ENCODE measurements around the gene ITGB2.

The ITGB2 gene

DNA sequence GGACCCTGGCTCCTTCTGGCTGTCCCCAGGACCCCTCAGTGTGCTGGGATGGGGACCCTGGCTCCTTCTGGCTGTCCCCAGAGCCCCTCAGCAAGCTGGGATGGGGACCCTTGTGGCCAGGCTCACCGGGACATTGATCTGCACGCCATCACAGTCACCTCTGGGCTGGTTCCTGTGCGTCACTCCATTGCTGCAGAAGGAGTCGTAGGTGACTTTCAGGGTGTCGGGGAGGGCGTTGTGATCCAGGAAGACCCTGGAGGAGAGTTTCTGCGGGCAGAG lies 27.5 kb downstream of the ITGB2 start:
- Mint-ChIP-seq H3K9me3 (no peaks in the 10 kb centered on the region), H3K27ac (peak overlapping the region; percentile 49), H3K4me1 (peaks cover 31% of the 10 kb centered on the region), H3K36me3 (peaks cover 13% of the 10 kb centered on the region), H3K4me3 (no peak overlapping the region), H3K27me3 (no peaks in the 10 kb centered on the region)
- no peak for ATAC-seq

DNA sequence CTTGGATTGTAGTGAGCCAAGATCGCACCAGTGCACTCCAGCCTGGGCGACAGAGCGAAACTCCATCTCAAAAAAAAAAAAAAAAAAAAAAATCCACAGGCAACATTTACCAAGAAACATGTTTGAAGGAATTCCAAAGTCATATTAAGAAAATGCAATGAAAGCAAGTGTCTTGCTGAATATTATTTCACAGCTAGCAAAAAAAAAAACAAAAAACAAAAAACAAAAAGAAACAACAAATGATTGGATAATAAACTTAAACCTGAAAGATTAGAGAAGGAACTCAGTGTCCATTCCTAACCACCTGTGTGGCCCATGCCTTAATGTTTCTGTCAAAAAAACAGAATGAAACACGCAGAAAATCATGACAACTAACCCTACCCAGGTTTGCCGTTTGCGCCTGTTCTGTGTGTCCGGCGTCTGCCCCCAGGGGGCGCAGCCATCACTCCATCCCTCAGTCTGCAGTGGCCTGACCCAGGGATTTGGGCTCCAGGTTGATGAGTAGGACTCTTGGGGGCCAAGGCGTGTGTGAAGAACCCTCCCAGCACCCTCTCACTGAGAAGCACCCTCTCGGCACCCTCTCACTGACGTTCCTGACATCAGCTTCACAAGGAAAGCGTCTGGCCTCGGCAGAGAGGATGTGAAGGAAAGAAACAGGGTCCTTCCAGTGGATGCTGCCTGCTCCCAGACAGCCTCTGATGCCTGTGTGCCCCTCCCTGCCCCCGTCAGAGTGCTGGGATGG lies 28.0 kb downstream of the ITGB2 start:
- peak; percentile 79 for ATAC-seq
- H3K9me3 Mint-ChIP-seq: no peaks in the 10 kb centered on the region
- peaks cover 26% of the 10 kb centered on the region for H3K4me1 Mint-ChIP-seq
- H3K4me3 Mint-ChIP-seq: no peak overlapping the region
- no peaks in the 10 kb centered on the region for H3K27me3 Mint-ChIP-seq
- peaks cover 13% of the 10 kb centered on the region for H3K36me3 Mint-ChIP-seq
- H3K27ac Mint-ChIP-seq: no peak overlapping the region

DNA sequence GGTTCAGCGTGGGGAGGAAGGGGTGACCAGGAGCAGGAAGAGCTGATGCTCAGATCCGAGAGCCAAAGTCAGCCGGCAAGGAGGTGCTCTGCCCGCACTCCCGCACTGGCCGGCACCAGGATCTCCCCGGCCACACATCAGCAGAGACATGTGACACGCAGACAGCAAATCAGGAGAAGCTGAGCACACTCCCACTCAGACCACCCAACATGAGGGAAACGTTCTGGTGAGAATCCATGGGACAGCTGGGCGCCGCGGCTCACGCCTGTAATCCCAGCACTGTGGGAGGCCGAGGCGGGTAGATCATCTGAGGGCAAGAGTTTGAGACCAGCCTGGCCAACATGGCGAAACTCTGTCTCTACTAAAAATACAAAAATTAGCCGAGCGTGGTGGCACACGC lies 28.6 kb downstream of the ITGB2 start:
- Mint-ChIP-seq H3K27me3 (no peaks in the 10 kb centered on the region), H3K9me3 (no peaks in the 10 kb centered on the region), H3K4me3 (no peak overlapping the region), H3K4me1 (peaks cover 26% of the 10 kb centered on the region), H3K27ac (no peak overlapping the region), H3K36me3 (peaks cover 15% of the 10 kb centered on the region)
- ATAC-seq: no peak

DNA sequence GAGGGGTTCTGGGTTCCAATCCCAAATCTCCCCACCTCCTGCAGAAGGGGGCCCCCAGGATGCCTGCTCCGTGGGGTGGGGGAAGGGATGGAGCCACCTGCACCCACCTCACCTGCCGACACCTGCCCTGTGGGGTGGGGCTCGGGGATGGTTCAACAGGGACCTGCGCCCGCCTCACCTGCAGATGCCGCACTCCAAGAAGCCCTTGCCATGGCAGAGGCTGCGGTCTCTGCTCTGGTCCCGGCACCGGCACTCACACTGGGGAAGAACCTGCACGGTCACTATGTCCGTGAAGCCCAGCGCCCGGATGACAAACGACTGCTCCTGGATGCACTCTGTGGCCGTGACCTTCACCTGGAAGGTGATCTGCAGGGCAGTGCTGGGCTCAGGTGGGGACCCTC lies 29.1 kb downstream of the ITGB2 start:
- Mint-ChIP-seq H3K4me3 (no peak overlapping the region), H3K27me3 (no peaks in the 10 kb centered on the region), H3K4me1 (peaks cover 26% of the 10 kb centered on the region), H3K36me3 (peaks cover 16% of the 10 kb centered on the region), H3K9me3 (no peaks in the 10 kb centered on the region), H3K27ac (no peak overlapping the region)
- ATAC-seq: no peak

DNA sequence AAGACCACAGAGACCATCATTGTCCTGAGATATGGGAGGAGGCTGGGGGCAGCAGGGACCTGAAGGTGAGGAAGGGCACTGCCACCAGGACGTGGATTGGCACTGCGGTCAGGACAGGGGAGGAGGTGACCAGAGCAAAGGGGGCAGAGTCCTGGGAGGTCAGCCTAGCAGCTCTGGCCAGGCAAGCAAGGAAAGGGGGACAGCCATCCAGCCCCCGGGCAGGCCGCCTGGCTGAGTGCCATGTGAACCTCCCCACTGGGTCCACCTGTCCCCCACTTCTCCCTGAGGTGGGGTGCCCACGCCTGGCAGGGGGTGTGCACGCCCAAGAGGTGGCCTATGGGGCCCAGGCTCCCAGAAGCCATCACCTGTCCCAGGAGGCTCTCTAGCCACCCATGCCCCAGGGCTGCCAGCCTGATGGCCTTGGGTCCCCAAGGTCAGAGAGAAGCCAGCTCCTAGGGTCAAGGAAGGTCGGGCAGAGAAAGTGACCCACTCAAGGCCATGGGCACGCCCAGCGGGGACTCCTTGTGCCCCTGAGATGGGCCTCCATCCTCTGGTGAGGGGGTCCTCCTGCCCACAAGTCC lies 29.6 kb downstream of the ITGB2 start:
- Mint-ChIP-seq H3K4me3 (no peak overlapping the region), H3K36me3 (peaks cover 22% of the 10 kb centered on the region), H3K27ac (no peak overlapping the region), H3K27me3 (no peaks in the 10 kb centered on the region), H3K4me1 (peaks cover 26% of the 10 kb centered on the region), H3K9me3 (no peaks in the 10 kb centered on the region)
- no peak for ATAC-seq

DNA sequence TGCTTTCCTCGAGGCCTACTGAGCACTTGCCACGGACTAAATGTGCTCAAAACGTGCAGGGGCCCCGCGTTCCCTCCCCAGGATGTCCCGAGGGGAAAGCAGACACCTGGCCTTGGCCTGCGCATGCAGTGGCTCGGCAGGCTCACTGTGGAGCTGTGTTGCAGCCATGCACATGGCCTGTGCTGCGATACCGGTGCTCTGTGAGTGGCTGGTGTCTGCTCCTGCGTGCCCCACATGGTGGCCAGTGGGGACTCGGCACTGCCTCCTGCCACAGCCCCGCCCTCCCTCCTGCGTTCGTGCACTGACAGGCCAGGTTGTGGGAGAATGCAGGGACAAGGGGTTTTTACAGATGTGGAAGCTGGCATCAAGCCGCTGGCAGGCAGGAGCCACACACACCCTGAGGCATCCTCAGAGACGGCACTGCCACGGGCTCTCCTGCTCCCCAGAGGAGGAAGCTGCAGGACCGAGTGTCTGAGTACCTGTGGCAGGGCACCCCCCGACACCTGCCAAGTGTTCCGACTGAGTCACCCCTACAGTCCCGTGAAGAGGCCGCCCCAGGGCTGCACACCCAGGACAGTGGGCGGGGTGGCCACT lies 30.3 kb downstream of the ITGB2 start:
- no peak for ATAC-seq
- Mint-ChIP-seq H3K4me3 (no peak overlapping the region), H3K9me3 (no peaks in the 10 kb centered on the region), H3K27ac (no peak overlapping the region), H3K27me3 (no peaks in the 10 kb centered on the region), H3K4me1 (peaks cover 26% of the 10 kb centered on the region), H3K36me3 (peaks cover 28% of the 10 kb centered on the region)

DNA sequence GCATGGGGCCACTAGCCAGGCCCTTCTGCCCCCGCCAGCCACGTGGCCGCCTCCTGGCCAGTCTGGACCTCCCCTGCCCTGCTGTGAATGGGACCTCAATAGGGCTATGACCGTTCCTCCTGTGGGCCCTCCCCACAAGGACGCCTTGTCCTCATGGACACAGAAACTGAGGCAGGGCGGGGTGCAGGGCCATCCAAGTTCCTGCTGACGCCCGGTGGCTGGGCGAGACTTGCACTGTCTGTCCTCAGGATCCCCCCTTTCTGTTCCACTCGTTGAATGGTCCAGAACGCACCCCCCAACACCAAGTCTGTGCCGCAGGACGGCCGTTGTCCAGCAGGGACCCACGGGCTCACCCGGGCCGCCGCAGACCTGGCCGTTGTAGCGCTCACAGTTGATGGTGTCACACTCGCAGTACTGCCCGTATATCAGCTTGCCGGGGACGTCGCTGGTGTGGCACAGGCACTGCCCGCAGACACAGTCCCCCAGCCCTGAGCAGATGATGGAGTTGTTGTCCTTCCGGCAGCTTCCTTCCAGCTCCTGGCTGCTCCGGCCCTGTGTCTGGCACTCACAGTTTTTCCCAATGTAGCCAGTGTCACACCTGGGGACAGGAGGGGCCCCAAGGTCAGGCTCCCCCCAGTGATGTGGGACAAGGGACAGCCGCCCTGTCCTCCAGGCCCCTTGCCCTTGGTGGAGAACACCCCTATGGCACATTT lies 30.9 kb downstream of the ITGB2 start:
- Mint-ChIP-seq H3K4me3 (no peak overlapping the region), H3K36me3 (peaks cover 29% of the 10 kb centered on the region), H3K27ac (no peak overlapping the region), H3K9me3 (no peaks in the 10 kb centered on the region), H3K27me3 (no peaks in the 10 kb centered on the region), H3K4me1 (peaks cover 22% of the 10 kb centered on the region)
- no peak for ATAC-seq

DNA sequence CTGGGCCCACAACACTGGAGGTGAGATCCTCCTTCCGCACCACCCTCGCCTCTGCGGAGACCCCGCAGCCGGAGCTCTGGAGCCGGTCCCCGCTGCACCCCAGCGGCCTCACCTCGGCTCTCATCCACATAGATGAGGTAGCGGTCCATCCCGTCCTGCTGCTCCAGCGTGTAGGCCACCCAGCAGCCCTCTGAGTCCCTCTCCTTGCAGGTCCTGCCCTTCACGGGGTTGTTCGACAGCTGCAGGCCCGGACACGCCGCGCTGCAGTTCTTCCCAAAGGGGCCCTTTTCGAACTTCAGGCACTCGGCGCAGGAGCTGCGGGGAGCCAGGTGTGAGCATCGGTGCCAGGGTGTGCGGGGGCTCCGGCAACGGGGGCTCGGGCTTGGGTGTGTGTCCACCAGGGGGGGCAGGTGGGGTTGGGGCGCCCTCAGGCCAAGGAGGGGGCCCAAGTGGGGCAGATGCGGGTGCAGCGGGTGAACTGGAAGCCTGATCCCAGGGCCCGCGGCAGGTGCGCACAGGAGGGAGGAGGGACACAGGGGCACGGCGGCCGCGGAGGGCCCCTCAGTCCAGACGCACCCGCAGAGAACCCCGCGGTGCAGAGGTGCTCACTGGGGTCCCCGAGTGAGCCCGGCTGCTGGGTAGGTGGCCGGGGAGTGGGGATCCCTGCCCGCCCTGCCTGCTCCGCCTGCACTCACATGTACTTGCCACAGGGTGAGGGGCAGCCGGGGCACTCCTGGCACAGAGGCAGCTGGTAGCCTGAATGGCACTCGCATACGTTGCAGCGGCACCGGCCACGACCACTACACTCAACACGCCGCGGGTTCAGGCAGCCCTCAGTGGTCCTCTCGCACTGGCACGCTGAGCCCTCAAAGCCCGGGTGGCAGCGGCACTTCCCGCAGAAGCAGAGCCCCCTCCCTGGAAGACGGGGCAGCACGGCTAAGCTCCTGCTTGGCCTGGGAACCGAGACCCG lies 31.8 kb downstream of the ITGB2 start:
- H3K27me3 Mint-ChIP-seq: no peaks in the 10 kb centered on the region
- H3K36me3 Mint-ChIP-seq: peaks cover 35% of the 10 kb centered on the region
- no peaks in the 10 kb centered on the region for H3K9me3 Mint-ChIP-seq
- H3K4me3 Mint-ChIP-seq: no peak overlapping the region
- ATAC-seq: no peak
- H3K4me1 Mint-ChIP-seq: peaks cover 15% of the 10 kb centered on the region
- H3K27ac Mint-ChIP-seq: no peak overlapping the region

DNA sequence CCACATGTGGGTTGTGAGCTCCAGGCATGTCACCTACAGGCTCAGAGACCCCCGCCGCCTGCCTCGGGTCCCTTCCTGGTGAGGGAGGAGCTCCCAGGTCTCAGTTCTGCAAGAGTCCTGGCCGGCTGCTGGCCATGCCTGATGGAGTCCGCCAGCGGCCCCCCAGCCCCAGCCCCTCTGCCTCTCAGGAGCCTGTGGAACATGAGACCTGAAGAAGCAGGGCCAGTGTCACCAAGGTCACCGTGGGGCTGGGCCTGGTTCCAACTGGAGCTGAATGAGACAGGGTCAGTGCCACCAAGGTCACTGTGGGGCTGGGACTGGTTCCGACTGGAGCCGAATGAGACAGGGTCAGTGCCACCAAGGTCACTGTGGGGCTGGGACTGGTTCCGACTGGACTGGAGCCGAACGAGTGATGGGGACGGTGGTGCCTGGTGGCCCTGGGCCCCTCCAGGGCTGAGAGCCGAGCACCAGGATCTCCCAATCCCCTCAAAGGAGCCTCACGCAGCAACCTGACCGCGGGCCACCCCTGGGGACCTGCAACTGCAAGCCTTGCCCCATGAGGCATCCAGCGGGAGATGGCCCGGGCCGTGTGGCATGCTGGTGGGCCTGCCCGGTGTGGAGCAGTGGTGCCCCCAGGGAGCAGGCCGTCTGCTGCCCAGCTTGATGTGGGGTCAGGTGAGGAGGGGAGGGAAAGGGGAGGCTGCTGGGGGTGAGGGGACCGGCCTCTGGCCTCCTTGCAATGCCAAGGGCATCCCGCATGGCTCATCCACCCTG lies 32.7 kb downstream of the ITGB2 start:
- H3K27me3 Mint-ChIP-seq: no peaks in the 10 kb centered on the region
- peak overlapping the region; percentile 6 for H3K27ac Mint-ChIP-seq
- ATAC-seq: no peak
- H3K36me3 Mint-ChIP-seq: peaks cover 30% of the 10 kb centered on the region
- H3K4me3 Mint-ChIP-seq: no peak overlapping the region
- no peaks in the 10 kb centered on the region for H3K9me3 Mint-ChIP-seq
- H3K4me1 Mint-ChIP-seq: peaks cover 10% of the 10 kb centered on the region

DNA sequence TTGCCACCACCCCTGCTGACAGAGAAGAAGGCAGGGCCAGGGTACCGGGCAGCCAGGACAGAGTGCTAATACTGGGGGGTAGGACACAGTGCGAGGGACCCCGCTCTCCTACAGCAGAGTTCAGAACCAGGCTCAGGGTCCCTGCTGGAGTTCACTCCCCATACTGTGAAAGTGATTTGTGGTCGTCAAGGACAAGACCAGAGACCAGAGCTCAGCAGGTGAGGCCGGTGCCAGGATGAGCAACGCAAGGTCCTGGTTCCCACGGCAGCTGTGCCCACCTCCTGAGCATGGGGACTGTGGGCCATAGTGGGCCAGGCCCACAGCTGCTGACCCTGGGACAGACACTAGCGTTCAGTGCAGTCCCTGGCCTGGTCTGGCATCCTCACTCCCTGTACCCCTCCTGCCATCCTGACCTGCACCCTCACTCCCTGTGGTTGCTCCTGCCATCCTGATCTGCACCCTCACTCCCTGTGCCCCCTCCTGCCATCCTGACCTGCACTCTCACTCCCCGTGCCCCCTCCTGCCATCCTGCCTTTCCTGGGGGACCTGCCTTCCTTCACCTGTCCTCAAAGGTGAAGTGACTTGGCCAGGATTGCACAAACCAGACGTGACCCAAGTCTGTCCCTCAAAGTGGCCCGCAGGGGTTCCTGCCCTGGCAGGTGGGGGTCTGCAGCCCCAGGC lies 33.4 kb downstream of the ITGB2 start:
- Mint-ChIP-seq H3K36me3 (peaks cover 30% of the 10 kb centered on the region), H3K27ac (peak overlapping the region; percentile 6), H3K4me3 (no peak overlapping the region), H3K4me1 (peaks cover 10% of the 10 kb centered on the region), H3K27me3 (no peaks in the 10 kb centered on the region), H3K9me3 (no peaks in the 10 kb centered on the region)
- peak; percentile 19 for ATAC-seq

DNA sequence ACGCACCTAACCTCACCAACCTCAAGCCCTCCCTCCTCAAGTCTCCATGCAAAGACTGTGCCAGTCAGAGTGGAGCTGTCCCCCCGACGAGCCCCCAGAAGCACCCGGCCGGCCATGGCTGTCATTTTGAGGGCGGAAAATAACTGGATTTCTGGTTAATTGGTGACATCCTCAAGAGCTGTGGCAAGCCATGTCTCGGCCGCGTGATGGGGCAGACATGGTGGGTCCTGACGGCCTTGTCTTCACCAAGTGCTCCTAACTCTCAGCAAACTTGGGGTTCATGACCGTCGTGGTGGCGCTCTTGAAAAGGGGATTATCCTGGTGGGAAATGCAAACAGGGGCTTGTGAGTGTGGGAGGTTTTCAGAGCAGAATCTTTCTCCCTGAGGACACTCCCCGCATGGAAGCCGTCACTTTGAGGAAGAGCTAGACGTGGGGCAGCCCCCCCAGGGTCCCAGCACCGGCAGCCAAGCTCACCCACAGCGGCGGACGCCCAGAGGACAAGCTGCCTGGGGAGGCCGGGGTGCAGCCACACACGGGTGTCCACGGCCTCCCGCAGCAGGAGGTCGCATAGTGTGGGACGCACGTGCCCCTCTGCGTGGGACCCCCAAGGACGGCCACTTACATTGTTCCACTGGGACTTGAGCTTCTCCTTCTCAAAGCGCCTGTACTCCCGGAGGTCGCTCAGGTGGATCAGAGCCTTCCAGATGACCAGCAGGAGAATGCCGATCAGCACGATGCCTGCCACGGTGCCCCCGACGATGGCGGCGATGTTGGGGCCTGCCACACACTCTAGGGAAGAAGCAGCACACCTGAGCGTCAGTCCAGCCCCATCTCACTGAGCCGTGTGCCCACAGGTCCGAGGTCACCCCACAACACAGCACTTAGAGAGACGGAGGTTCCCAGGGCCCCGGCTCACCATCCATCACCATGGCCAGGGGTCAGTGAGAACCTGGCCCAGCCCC lies 34.3 kb downstream of the ITGB2 start:
- no peak overlapping the region for H3K27ac Mint-ChIP-seq
- no peaks in the 10 kb centered on the region for H3K27me3 Mint-ChIP-seq
- H3K4me3 Mint-ChIP-seq: no peak overlapping the region
- H3K9me3 Mint-ChIP-seq: no peaks in the 10 kb centered on the region
- ATAC-seq: no peak
- H3K36me3 Mint-ChIP-seq: peaks cover 30% of the 10 kb centered on the region
- H3K4me1 Mint-ChIP-seq: peaks cover 18% of the 10 kb centered on the region

DNA sequence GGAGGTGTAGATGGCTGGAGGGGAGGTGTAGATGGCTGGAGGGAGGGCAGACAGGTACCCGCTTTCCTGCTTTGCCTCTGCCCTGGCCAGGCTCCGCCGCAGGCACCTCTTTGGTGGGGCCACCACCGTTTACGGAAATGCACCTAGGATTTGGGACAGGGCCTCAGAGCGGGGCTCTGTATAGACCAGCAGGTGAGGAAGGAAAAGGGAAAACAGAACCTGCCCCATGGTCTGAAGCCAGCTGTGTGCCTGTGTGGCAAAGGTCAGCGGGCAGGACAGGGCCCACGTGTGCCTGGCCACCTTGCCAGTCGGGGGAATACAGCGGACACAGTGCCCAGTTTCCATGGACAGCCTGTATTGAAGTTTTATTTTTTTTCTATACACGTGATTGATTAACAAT lies 35.1 kb downstream of the ITGB2 start:
- H3K4me3 Mint-ChIP-seq: no peak overlapping the region
- no peaks in the 10 kb centered on the region for H3K27me3 Mint-ChIP-seq
- H3K27ac Mint-ChIP-seq: no peak overlapping the region
- peaks cover 30% of the 10 kb centered on the region for H3K36me3 Mint-ChIP-seq
- ATAC-seq: no peak
- no peaks in the 10 kb centered on the region for H3K9me3 Mint-ChIP-seq
- H3K4me1 Mint-ChIP-seq: peaks cover 25% of the 10 kb centered on the region

DNA sequence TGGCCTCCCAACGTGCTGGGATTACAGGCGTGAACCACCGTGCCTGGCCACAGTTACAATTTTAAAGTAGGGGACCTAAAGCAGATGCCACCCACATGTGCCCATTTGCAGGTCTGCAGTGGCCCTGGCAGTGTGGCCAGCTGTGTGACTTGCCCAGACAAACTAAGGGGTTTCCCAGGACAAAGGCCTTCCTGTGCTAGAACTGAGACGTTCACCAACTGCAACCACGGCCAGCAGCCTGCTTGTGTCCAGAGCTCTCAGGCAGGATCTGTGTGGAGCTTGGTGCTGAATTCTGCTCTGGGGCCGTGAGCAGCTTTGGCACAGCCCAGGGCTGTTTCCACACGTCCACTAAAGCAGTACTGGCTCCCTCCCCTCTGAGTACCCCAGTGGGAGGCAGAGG lies 36.6 kb downstream of the ITGB2 start:
- Mint-ChIP-seq H3K27me3 (no peaks in the 10 kb centered on the region), H3K4me1 (peaks cover 30% of the 10 kb centered on the region), H3K27ac (peak overlapping the region; percentile 2), H3K36me3 (peaks cover 30% of the 10 kb centered on the region), H3K4me3 (no peak overlapping the region), H3K9me3 (no peaks in the 10 kb centered on the region)
- ATAC-seq: no peak
